CD4-positive, alpha-beta T cell treated with Interleukin-12 subunit alpha and Interleukin-12 subunit beta, for 1 hour (primary cell): ENCODE results near the gene OAS1.
"Not testable (repeated sequence)": the region's sequence is repeated elsewhere in the genome, so short reads cannot be mapped to it uniquely, and the experiment has no call there.

ENCODE experiments used
- DNase-seq: peaks from one replicate; pipeline ENCODE4 v3.0.0-alpha.2; 2020

OAS1 gene

DNA sequence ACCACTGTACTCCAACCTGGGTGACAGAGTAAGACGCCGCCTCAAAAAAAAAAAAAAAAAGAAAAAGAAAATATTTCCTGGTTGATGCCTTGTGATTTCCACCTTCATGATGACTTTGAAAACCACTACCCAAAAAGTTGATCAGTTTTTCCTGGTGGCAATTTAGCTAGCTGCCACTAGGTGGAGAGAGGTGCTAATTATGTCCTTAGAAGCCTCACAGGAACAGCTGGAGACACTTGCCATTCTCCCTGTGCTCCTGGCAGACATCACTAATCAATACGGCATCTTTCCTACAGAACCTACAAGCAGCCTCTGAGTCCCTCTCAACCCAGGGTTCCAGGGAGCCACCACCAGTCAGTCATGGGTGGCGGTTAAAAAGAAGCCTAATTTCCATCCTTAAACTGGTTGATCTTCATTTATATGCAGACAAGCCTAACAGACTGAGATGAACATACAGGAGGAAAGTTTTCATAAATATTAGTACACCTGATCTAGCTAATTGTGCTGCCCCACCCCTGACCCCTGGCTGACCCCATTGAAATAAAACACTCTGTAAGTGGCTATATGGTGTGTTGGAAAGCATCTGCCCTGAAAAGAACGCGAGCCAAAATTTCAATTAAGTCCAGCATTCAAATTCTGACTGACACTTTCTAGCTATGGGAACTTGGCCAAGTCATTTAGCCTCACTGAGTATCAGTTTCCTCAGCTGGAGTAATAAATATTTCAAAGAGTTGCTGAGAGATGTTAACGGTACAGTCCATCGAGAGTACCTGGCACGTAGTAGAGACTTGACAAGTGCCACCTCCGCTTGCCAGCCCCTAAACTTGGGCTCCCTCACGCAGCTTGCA lies 6.2 kb upstream of the OAS1 start:
- DNase-seq, result peak; percentile 67

GRCh38 chr12:112901271-112901670 lies 5.5 kb upstream of the OAS1 start:
- no peak for DNase-seq

- no peak for DNase-seq
These were observed 2.2 kb upstream of the OAS1 start for GRCh38 chr12:112904571-112904970.

DNA sequence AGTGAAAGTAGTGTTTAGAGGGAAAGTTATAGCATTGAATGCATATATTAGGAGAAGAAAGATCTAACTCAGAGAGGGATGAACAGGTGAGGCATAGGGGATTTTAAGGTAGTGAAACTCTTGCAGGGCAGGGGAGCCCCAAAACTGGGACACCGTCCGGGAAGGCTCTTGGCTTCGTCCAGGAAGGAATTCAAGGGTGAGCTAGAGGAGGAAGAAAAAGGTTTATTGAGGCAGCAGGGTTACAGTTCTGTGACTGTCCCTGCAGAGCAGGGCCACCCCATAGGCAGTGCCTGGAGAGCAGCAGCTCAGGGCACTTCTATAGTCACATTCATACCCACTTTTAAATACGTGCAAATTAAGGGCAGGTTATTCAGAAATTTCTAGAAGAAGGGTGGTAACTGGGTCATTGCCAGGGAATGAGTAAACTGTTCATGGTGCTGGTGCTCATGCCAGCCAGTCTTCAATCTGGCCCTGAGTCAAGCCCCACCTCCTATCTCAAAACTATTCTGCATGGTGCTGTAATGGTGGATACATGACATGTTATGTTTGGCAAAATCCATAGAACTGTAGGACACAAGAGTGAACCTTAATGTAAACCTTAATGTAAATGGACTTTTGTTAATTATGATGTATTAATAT lies 1.2 kb upstream of the OAS1 start:
- DNase-seq, result no peak

DNA sequence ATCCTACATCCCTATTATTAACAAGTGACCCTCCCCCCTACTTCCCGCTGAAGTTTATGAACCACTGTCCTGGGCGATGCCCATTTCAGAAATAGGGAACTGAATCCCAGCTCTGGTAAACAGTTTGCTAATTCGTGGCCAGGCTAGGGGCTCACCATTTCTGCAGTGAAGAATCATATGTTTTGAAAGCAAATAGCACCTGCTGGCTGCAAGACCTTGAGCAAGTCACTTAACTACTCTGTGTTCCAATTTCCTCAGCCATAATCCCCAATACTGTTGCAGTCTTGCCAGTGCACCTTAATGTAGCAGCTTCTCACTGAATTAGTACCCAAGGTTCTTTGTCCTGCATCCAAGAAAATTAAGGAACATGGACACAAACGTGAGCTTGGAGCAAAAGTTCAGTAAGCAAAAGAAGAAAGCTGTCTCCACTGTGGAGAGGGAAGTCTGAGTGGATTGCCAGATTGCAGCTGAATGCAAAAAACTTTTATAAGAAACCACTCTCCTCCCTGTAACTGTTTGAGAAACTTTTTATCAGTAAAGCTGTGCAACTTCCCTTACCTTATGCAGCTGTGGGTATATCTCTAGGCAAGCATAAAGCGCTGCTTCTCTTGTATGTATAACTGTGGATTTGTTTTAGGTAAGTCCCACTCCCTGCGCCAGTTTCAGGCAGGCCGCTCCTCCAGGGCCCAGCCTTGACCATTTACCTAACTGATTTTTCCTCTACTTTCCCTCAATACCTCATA lies 824 bp downstream of the OAS1 start:
- no peak for DNase-seq

DNA sequence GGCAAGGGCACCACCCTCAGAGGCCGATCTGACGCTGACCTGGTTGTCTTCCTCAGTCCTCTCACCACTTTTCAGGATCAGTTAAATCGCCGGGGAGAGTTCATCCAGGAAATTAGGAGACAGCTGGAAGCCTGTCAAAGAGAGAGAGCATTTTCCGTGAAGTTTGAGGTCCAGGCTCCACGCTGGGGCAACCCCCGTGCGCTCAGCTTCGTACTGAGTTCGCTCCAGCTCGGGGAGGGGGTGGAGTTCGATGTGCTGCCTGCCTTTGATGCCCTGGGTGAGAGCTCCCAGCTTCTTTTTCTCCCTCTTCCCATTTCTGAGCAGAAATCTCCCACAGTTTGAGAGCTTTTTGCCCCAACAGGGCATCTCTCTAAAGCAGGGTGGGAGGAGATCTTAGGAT lies 1.8 kb downstream of the OAS1 start:
- DNase-seq, result no peak

GRCh38 chr12:112909693-112910092 lies 2.9 kb downstream of the OAS1 start:
- no peak for DNase-seq

- DNase-seq, result no peak
These were observed 6.4 kb downstream of the OAS1 start for GRCh38 chr12:112913038-112913688.

DNA sequence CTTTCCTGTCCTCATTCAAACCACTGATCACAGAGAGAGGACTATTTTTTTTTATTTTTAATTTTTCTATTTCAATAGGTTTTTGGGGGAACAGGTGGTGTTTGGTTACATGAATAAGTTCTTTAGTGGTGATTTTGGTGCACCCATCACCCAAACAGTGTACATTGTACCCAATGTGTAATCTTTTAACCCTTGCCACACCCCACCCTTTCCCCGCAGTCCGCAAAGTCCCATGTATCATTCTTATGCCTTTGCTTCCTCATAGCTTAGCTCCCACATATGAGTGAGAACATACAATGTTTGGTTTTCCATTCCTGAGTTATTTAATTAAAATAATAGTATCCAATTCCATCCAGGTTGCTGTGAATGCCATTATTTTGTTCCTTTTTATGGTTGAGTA lies 7.1 kb downstream of the OAS1 start:
- DNase-seq, result not testable (repeated sequence)

- no peak for DNase-seq
These were observed 9.5 kb downstream of the OAS1 start for GRCh38 chr12:112916270-112916669.

DNA sequence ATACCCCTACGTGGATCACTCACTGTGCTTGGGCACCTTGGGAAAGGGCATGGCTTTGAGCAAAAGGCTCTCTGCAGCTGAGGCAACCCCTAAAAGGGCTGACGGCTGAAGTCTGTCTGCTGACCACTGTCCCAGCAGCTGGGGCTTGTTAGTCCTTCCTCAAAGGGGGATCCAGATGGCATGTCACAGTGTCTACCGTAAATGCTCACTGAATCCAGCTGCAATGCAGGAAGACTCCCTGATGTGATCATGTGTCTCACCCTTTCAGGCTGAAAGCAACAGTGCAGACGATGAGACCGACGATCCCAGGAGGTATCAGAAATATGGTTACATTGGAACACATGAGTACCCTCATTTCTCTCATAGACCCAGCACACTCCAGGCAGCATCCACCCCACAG lies 12.4 kb downstream of the OAS1 start:
- no peak for DNase-seq

DNA sequence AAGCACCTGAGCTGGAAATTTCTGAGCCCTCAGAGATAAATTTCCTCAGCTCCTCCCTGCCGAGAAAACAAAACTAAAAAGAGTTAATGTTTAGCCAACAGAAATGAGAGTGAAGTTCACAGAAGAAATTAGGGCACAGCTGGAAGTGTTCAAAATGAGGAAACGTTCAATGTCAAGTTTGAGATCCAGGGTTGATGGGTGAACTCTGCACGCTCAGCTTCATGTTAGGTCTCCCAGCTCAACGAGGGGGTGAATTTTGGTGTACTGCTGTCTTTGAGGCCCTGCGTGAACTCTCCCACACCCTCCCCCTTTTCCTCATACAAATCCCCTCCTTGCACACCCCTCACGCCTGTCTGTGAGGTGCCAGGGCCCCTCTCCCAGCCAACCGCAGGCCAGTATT lies 18.2 kb downstream of the OAS1 start:
- no peak for DNase-seq

DNA sequence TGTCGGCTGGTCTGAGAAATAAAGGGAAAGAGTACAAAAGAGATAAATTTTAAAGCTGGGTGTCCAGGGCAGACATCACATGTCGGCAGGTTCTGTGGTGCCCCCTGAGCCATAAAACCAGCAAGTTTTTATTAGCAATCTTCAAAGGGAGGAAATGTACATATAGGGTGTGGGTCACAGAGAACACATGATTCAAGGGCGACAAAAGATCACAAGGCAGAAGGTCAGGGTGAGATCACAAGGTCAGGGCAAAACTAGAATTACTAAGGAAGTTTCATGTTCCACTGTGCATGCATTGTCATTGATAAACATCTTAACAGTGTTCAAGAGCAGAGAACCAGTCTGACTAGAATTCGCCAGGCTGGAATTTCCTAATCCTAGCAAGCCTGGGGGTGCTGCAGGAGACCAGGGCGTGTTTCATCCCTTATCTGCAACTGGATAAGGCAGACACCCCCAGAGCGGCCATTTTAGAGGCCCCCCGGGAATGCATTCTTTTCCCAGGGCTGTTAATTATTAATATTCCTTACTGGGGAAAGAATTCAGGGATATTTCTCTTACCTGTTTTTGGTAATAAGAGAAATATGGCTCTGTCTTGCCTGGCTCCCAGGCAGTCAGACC lies 19.8 kb downstream of the OAS1 start:
- not testable (repeated sequence) for DNase-seq

DNA sequence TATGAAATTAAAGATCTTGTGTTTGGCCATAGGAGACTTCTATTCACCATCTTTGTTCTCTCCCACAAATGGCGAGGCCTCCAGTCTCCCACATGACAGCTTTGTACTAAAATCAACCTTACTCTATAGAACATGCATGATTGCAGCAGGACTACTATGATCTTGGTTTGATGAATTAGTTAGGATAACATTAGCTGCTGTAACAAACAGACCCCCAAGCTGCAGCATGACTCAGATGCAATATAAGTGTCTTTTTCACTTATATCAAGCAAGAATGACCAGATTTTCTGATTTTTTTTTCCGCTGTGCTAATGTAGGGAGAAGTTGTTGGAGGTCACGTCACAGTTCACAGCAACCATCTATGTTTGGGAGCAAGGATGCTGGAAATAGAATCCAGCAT lies 20.7 kb downstream of the OAS1 start:
- DNase-seq, result no peak

GRCh38 chr12:112927925-112928324 lies 21.2 kb downstream of the OAS1 start:
- DNase-seq, result no peak

- DNase-seq, result no peak
These were observed 22.2 kb downstream of the OAS1 start for GRCh38 chr12:112928978-112929377.

DNA sequence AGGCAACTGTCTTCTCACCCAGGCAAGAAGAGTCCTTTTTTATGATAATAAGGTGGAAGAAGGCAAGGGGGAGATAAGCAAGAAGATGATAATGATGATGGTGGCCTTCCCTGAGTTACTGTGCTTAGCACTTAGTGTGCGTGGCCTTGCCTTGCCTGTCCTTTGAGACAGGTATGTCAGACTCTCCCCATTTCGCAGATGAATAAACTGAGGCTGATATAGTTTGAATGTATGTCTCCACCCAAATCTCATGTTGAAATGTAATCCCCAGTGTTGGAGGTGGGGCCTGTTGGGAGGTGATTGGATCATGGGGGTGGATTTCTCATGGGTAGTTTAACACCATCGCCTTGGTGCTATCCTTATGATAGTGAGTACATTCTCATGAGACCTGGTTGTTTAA lies 23.0 kb downstream of the OAS1 start:
- DNase-seq, result no peak

DNA sequence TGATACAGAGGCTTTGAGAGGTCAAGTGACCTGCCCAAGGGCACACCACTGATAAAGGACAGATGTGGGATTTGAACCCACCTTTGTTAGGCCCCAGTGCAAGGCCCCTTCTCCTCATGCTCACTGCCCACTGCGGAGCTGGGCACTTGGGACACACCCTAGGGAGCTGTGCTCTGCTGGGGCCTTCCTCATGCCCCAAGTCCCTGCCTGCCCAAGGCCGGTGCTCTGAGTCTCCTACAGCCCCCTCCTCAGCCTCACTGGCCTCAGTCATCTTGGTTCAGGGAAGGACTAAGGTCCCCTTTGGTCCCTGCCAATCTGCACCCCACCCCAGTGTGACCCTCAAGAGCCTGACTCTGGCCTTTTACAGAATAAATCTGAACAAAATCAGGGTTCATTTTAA lies 23.6 kb downstream of the OAS1 start:
- DNase-seq, result no peak

GRCh38 chr12:112932485-112933128 lies 25.8 kb downstream of the OAS1 start:
- no peak for DNase-seq

GRCh38 chr12:112933129-112933505 lies 26.4 kb downstream of the OAS1 start:
- no peak for DNase-seq

- no peak for DNase-seq
These were observed 29.5 kb downstream of the OAS1 start for GRCh38 chr12:112936264-112936663.

- DNase-seq, result no peak
These were observed 30.2 kb downstream of the OAS1 start for GRCh38 chr12:112936927-112937326.
